ENCODE data around the gene GLYATL1B.
"Not testable (repeated sequence)": the region's sequence is repeated elsewhere in the genome, so short reads cannot be mapped to it uniquely, and the experiment has no call there.

GLYATL1B gene

GRCh38 chr11:59106363-59107336, 20.5 kb downstream of the GLYATL1B start, which contains the start of gene FAM111B:
Gene FAM111B, plus strand, starts transcription at chr11:59107237. Its CDS starts 2,389 bp downstream, at chr11:59109626.
- peak; percentile 84 for TF ChIP-seq POLR2AphosphoS5 (IDR thresholded peaks at IDR 0.05; ENCODE audit: low read depth, low read length)
- TF ChIP-seq POLR2A (IDR thresholded peaks at IDR 0.05; ENCODE audit: low read depth, low read length) = peak; percentile 89
- TF ChIP-seq TAF1 (IDR thresholded peaks at IDR 0.05; ENCODE audit: borderline replicate concordance, low read depth, low read length) = 0 out of 2 replicates have a peak, but pooled peaks have one; percentile 53
- FAIRE-seq (peak; percentile 98), DNase-seq (ENCODE audit: insufficient read length) (peak; percentile 56)

DNA sequence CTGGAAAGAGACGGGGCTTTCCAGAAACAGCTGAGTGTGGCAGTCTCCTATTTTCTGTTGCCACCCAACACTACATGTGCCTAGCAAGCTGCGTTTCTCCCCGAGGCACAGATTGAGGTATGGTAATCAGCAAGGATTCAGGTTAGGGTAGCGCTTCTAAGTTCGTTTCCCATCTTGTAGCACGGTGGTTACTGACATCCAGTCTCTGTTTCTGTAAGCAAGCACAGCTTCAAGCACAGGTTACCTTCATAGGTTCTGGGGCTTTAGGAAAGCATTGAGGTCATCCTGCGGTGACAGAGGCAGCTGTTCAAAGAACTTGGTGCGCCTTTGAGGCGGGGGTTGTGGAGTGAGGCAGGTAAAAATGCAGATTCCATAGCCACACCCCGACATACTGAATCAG, 21.6 kb downstream of the GLYATL1B start:
- not testable (repeated sequence) for FAIRE-seq; DNase-seq (ENCODE audit: insufficient read length)

GRCh38 chr11:59112494-59112893, 26.4 kb downstream of the GLYATL1B start:
- FAIRE-seq (no peak), DNase-seq (ENCODE audit: insufficient read length) (no peak)
- TF ChIP-seq TAF1 (IDR thresholded peaks at IDR 0.05; ENCODE audit: borderline replicate concordance, low read depth, low read length) (no peak), POLR2A (IDR thresholded peaks at IDR 0.05; ENCODE audit: low read depth, low read length) (no peak), POLR2AphosphoS5 (IDR thresholded peaks at IDR 0.05; ENCODE audit: low read depth, low read length) (no peak)

DNA sequence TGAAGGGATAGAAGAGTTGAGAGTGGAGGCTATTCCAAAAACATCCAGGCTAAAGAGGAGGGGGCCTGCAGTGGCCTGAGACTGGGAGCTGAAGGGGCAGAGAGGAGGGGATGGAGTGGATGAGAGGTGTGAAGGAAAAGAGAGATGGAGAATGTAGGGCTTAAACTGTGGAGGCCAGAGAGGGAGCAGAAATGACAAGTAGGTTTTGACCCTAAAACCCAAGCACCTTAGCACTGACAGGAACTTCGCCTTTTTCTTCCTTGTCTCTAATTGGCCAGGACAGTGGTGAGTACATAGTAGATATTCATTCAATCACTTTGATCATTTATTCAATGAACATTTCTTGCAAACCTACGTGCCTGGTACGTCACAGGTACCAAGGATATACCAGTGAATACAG, 28.2 kb downstream of the GLYATL1B start:
- TF ChIP-seq POLR2AphosphoS5 (IDR thresholded peaks at IDR 0.05; ENCODE audit: low read depth, low read length) (peak; percentile 64), TAF1 (IDR thresholded peaks at IDR 0.05; ENCODE audit: borderline replicate concordance, low read depth, low read length) (no peak), POLR2A (IDR thresholded peaks at IDR 0.05; ENCODE audit: low read depth, low read length) (peak; percentile 66)
- no peak for DNase-seq (ENCODE audit: insufficient read length)
- no peak for FAIRE-seq

DNA sequence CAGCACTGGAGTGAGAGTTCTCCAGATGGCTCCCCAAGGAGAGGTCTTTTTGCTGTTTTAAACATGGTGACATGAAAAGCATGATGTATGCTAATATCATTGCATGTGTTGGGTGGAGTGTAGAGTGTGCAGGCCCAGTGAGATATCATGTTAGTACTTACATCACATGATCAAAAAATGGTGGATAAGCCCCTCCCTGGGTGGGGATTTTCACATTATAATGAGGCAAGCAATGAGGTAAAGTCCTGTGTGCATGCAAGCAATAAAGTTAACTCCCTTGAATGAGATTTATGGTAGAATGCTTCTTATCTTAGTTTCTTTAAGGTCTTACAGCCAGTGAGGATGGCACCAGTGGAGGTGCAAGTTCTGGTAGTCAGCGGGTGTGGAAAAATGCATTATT, 29.4 kb downstream of the GLYATL1B start:
- DNase-seq (ENCODE audit: insufficient read length) (no peak), FAIRE-seq (no peak)
- TF ChIP-seq TAF1 (IDR thresholded peaks at IDR 0.05; ENCODE audit: borderline replicate concordance, low read depth, low read length) (no peak), POLR2AphosphoS5 (IDR thresholded peaks at IDR 0.05; ENCODE audit: low read depth, low read length) (peak; percentile 44; the same call in 1 of the 2 replicates)

DNA sequence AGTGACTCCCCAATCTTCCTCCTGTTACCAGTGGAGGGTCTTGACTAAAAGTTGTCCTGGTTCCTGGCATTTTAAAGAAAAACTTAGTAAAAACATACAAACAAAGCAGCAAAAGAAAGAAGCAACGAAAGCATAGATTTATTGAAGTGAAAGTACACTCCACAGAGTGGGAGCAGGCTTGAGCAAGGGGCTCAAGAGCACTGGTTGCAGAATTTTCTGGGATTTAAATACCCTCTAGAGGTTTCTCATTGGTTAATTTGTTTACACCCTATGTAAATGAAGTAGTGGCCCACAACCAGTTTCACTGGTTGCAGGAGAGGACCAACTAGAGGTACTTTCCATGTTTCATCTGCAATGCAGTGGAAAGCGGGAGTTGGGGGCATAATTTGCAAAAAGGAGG, 31.7 kb downstream of the GLYATL1B start:
- no peak for FAIRE-seq
- DNase-seq (ENCODE audit: insufficient read length) = no peak
- TF ChIP-seq POLR2AphosphoS5 (IDR thresholded peaks at IDR 0.05; ENCODE audit: low read depth, low read length) = no peak
- 0 out of 2 replicates have a peak, but pooled peaks have one; percentile 2 for TF ChIP-seq POLR2A (IDR thresholded peaks at IDR 0.05; ENCODE audit: low read depth, low read length)

- FAIRE-seq (no peak), DNase-seq (ENCODE audit: insufficient read length) (no peak)
- TF ChIP-seq POLR2AphosphoS5 (IDR thresholded peaks at IDR 0.05; ENCODE audit: low read depth, low read length) (no peak), TAF1 (IDR thresholded peaks at IDR 0.05; ENCODE audit: borderline replicate concordance, low read depth, low read length) (no peak), POLR2A (IDR thresholded peaks at IDR 0.05; ENCODE audit: low read depth, low read length) (no peak)
Observed at GRCh38 chr11:59119826-59120225, 33.7 kb downstream of the GLYATL1B start.

DNA sequence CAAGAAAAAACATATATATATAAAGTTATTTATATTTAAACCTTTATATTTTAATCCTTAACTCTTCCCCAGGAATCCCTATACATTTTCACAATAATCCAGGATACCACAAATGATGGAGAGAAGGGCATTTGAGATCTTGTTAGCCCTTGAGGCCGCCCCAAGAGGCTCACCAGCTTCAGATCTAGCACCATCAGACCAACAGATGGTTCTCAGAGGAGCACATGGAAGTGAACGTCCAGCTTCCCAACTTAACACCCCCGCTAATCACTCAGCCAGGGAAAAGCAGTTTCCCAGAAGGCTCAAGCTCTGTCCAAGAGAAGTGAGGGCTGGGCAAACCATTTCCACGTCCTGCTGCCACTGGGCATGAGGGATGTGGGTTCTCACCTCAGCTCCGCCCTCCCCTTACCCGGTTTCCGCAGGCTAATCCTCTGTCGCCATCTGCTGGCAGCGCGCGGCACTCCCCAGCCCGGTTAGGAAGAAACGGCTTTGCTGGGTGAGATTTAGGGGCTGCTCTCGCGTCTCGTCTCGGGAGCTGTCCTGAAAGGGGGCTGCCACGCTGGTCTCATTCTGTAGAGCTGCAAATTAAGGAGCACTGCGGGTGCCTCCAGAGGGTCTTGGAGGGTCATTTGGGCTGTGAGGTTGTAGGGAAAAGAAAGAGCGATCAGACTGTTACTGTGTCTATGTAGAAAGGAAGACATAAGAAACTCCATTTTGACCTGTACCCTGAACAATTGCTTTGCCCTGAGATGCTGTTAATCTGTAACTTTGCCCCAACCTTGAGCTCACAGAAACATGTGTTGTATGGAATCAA, 49.7 kb downstream of the GLYATL1B start:
- TF ChIP-seq POLR2A (IDR thresholded peaks at IDR 0.05; ENCODE audit: low read depth, low read length) (no peak), TAF1 (IDR thresholded peaks at IDR 0.05; ENCODE audit: borderline replicate concordance, low read depth, low read length) (no peak), POLR2AphosphoS5 (IDR thresholded peaks at IDR 0.05; ENCODE audit: low read depth, low read length) (no peak)
- peak; percentile 60 for DNase-seq (ENCODE audit: insufficient read length)
- FAIRE-seq = peak; percentile 99

DNA sequence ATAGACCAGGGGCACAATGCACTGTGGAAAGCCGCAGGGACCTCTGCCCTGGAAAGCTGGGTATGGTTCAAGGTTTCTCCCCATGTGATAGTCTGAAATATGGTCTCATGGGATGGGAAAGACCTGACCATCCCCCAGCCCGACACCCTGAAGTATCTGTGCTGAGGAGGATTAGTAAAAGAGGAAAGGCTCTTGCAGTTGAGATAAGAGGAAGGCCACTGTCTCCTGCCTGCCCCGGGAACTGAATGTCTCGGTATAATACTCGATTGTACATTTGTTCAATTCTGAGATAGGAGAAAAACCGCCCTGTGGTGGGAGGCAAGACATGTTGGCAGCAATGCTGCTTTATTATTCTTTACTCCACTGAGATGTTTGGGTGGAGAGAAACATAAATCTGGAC, 50.4 kb downstream of the GLYATL1B start:
- not testable (repeated sequence) for FAIRE-seq

GRCh38 chr11:59137190-59137589, 51.1 kb downstream of the GLYATL1B start:
- TF ChIP-seq TAF1 (IDR thresholded peaks at IDR 0.05; ENCODE audit: borderline replicate concordance, low read depth, low read length) = no peak
- TF ChIP-seq POLR2A (IDR thresholded peaks at IDR 0.05; ENCODE audit: low read depth, low read length) = no peak
- no peak for TF ChIP-seq POLR2AphosphoS5 (IDR thresholded peaks at IDR 0.05; ENCODE audit: low read depth, low read length)
- DNase-seq (ENCODE audit: insufficient read length) (no peak), FAIRE-seq (no peak)

More for the DNA sequence above, 50.4 kb downstream of the GLYATL1B start:
- DNase-seq (ENCODE audit: insufficient read length) = not testable (repeated sequence)

DNA sequence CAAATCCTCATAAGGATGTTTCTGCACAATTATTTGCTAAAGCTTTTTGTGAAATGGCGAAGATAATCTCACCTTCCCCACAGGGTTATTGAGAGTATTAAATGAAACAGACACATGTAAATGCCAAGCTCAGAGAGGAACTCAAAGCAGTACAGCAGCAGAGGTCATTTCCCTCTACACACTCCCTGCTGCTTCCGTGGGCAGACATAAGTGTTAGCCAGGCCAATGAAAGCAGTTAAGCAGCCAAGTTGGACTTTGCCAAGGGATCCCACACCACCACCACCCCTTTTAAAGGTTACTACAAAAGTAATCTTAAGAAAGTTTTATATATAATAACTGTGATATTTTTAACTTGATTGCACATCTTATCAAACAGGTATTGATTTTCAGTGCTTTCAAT, 52.5 kb downstream of the GLYATL1B start:
- FAIRE-seq (no peak), DNase-seq (ENCODE audit: insufficient read length) (no peak)
- no peak for TF ChIP-seq TAF1 (IDR thresholded peaks at IDR 0.05; ENCODE audit: borderline replicate concordance, low read depth, low read length)
- TF ChIP-seq POLR2AphosphoS5 (IDR thresholded peaks at IDR 0.05; ENCODE audit: low read depth, low read length) = no peak
- no peak for TF ChIP-seq POLR2A (IDR thresholded peaks at IDR 0.05; ENCODE audit: low read depth, low read length)

DNA sequence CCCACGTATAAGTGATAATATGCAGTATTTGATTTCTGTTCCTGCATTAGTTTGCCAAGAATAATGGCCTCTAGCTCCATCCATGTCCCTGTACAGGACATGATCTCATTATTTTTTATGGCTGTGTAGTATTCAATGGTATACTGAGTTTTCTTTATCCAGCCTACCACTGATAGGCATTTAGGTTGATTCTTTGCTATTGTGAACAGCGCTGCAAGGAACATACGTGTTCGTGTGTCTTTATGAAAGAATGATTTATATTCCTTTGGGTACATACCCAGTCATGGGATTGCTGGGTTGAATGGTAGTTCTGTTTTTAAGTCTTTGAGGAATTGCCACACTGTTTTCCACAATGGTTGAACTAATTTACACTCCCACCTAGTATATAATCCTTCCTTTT, 55.1 kb downstream of the GLYATL1B start:
- DNase-seq (ENCODE audit: insufficient read length) (no peak), FAIRE-seq (no peak)
- TF ChIP-seq POLR2AphosphoS5 (IDR thresholded peaks at IDR 0.05; ENCODE audit: low read depth, low read length) (no peak), TAF1 (IDR thresholded peaks at IDR 0.05; ENCODE audit: borderline replicate concordance, low read depth, low read length) (no peak), POLR2A (IDR thresholded peaks at IDR 0.05; ENCODE audit: low read depth, low read length) (no peak)
